Measurements from ENCODE around the gene NDE1.
"Not testable (repeated sequence)": the region's sequence is repeated elsewhere in the genome, so short reads cannot be mapped to it uniquely, and the experiment has no call there.

Gene NDE1

GRCh38 chr16:15665107-15665506 is 15.1 kb downstream of the NDE1 start:
- in situ Hi-C loops (cut with MboI; ENCODE audit: low sequenced_read_pairs, unreplicated experiment) = no loop called here
- no peak for TF ChIP-seq CTCF (IDR thresholded peaks at IDR 0.05; ENCODE audit: borderline replicate concordance, control extremely low read depth, extremely low read depth, insufficient read depth, missing control alignments)

GRCh38 chr16:15667091-15667742 is 17.2 kb downstream of the NDE1 start:
- TF ChIP-seq CTCF (IDR thresholded peaks at IDR 0.05; ENCODE audit: borderline replicate concordance, control extremely low read depth, extremely low read depth, insufficient read depth, missing control alignments) = no peak
- DNase-seq (ENCODE audit: low spot score) = no peak
- in situ Hi-C loops (cut with MboI; ENCODE audit: low sequenced_read_pairs, unreplicated experiment) = no loop called here

More at GRCh38 chr16:15665107-15665506, 15.1 kb downstream of the NDE1 start:
- DNase-seq (ENCODE audit: low spot score) = no peak

GRCh38 chr16:15671530-15672117 is 21.6 kb downstream of the NDE1 start:
- TF ChIP-seq CTCF (IDR thresholded peaks at IDR 0.05; ENCODE audit: borderline replicate concordance, control extremely low read depth, extremely low read depth, insufficient read depth, missing control alignments) = no peak
- in situ Hi-C loops (cut with MboI; ENCODE audit: low sequenced_read_pairs, unreplicated experiment) = no loop called here
- DNase-seq (ENCODE audit: low spot score) = no peak

- DNase-seq (ENCODE audit: low spot score); in situ Hi-C loops (cut with MboI; ENCODE audit: low sequenced_read_pairs, unreplicated experiment): not testable (repeated sequence)
These were observed 22.1 kb downstream of the NDE1 start for GRCh38 chr16:15672127-15672513.

- no peak for TF ChIP-seq CTCF (IDR thresholded peaks at IDR 0.05; ENCODE audit: borderline replicate concordance, control extremely low read depth, extremely low read depth, insufficient read depth, missing control alignments)
- in situ Hi-C loops (cut with MboI; ENCODE audit: low sequenced_read_pairs, unreplicated experiment) = no loop called here
- no peak for DNase-seq (ENCODE audit: low spot score)
These were observed 22.6 kb downstream of the NDE1 start for GRCh38 chr16:15672514-15673167.

GRCh38 chr16:15674571-15674970 is 24.5 kb downstream of the NDE1 start:
- DNase-seq (ENCODE audit: low spot score) = no peak
- TF ChIP-seq CTCF (IDR thresholded peaks at IDR 0.05; ENCODE audit: borderline replicate concordance, control extremely low read depth, extremely low read depth, insufficient read depth, missing control alignments) = no peak
- in situ Hi-C loops (cut with MboI; ENCODE audit: low sequenced_read_pairs, unreplicated experiment) = no loop called here

- TF ChIP-seq CTCF (IDR thresholded peaks at IDR 0.05; ENCODE audit: borderline replicate concordance, control extremely low read depth, extremely low read depth, insufficient read depth, missing control alignments) = no peak
- in situ Hi-C loops (cut with MboI; ENCODE audit: low sequenced_read_pairs, unreplicated experiment) = no loop called here
- no peak for DNase-seq (ENCODE audit: low spot score)
These were observed 26.5 kb downstream of the NDE1 start for GRCh38 chr16:15676506-15676905.

Data from GM13976 (cell line).